ENCODE data around the gene PPP4R3A. TPM values are rescaled to one million over a fixed set of nuclear protein-coding genes. Genes with fewer than 3 reads are reported as not detected.

PPP4R3A gene
- total RNA-seq, 2 donors from 2014 or later = 79.3 to 90.9 TPM

GRCh38 chr14:91473046-91473445 is 37.1 kb downstream of the PPP4R3A start:
- TF ChIP-seq CTCF (IDR thresholded peaks at IDR 0.05) = no peak
- no peak for DNase-seq
- H3K4me1 ChIP-seq = no peaks in the 10 kb centered on the region
- no peaks in the 10 kb centered on the region for H3K27me3 ChIP-seq
- H3K4me3 ChIP-seq = no peak overlapping the region
- peaks cover 11% of the 10 kb centered on the region for H3K36me3 ChIP-seq
- no peak overlapping the region for H3K27ac ChIP-seq
- intact Hi-C loops (cut with DNase I) = no loop called here
- H3K9ac ChIP-seq (ENCODE audit: low read depth in 2 of 2, low read length in 2 of 2) = no peak overlapping the region
- H3K9me3 ChIP-seq = no peaks in the 10 kb centered on the region

GRCh38 chr14:91470216-91470615 is 39.9 kb downstream of the PPP4R3A start:
- H3K27me3 ChIP-seq = no peaks in the 10 kb centered on the region
- H3K9me3 ChIP-seq = no peaks in the 10 kb centered on the region
- peaks cover 11% of the 10 kb centered on the region for H3K36me3 ChIP-seq
- DNase-seq = no peak
- no peak overlapping the region for H3K9ac ChIP-seq (ENCODE audit: low read depth in 2 of 2, low read length in 2 of 2)
- intact Hi-C loops (cut with DNase I) = no loop called here
- H3K27ac ChIP-seq = no peak overlapping the region
- no peak overlapping the region for H3K4me3 ChIP-seq
- no peak for TF ChIP-seq CTCF (IDR thresholded peaks at IDR 0.05)
- no peaks in the 10 kb centered on the region for H3K4me1 ChIP-seq

GRCh38 chr14:91466192-91466591 is 43.9 kb downstream of the PPP4R3A start:
- no peak for TF ChIP-seq CTCF (IDR thresholded peaks at IDR 0.05)
- Histone ChIP-seq H3K4me1 (no peaks in the 10 kb centered on the region), H3K36me3 (peaks cover 14% of the 10 kb centered on the region), H3K9ac (ENCODE audit: low read depth in 2 of 2, low read length in 2 of 2) (no peak overlapping the region), H3K27me3 (no peaks in the 10 kb centered on the region), H3K4me3 (no peak overlapping the region), H3K9me3 (no peaks in the 10 kb centered on the region), H3K27ac (no peak overlapping the region)
- intact Hi-C loops (cut with DNase I) = no loop called here
- no peak for DNase-seq

- no peaks in the 10 kb centered on the region for H3K4me1 ChIP-seq
- intact Hi-C loops (cut with DNase I) = no loop called here
- no peaks in the 10 kb centered on the region for H3K9me3 ChIP-seq
- no peak for DNase-seq
- no peak for TF ChIP-seq CTCF (IDR thresholded peaks at IDR 0.05)
- no peaks in the 10 kb centered on the region for H3K27me3 ChIP-seq
- no peak overlapping the region for H3K9ac ChIP-seq (ENCODE audit: low read depth in 2 of 2, low read length in 2 of 2)
- no peak overlapping the region for H3K27ac ChIP-seq
- H3K36me3 ChIP-seq = peaks cover 3% of the 10 kb centered on the region
- H3K4me3 ChIP-seq = no peak overlapping the region
These were observed 45.4 kb downstream of the PPP4R3A start for GRCh38 chr14:91464615-91465205.

- Histone ChIP-seq H3K4me1 (no peaks in the 10 kb centered on the region), H3K27me3 (no peaks in the 10 kb centered on the region), H3K9me3 (no peaks in the 10 kb centered on the region), H3K4me3 (no peak overlapping the region), H3K27ac (no peak overlapping the region), H3K36me3 (peaks cover 13% of the 10 kb centered on the region), H3K9ac (ENCODE audit: low read depth in 2 of 2, low read length in 2 of 2) (no peak overlapping the region)
- intact Hi-C loops (cut with DNase I) = no loop called here
- TF ChIP-seq CTCF (IDR thresholded peaks at IDR 0.05) = no peak
- DNase-seq = no peak
These were observed 51.5 kb downstream of the PPP4R3A start for GRCh38 chr14:91458612-91459011.

Data from colonic mucosa (tissue), 4 donors.